ENCODE measurements around the gene CCDC8.

DNA sequence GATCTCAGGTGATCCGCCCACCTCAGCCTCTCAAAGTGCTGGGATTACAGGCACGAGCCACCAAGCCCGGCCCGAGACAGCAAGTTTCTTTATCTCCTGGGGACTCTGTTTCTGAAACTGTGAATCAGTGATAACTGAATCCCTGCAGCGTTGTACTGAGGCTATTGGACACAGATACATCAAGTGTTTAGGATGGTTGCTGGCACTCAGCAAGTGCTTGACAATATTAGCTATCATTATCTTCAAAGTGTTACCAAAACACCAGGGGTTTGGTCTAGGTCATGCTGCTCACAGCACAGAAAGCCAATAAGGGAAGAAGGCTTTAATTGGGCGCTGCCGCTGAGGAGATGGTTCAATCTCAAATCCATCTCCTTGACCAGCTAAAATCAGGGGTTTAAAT lies 35.9 kb upstream of the CCDC8 start:
- TF ChIP-seq, protein P1, sequence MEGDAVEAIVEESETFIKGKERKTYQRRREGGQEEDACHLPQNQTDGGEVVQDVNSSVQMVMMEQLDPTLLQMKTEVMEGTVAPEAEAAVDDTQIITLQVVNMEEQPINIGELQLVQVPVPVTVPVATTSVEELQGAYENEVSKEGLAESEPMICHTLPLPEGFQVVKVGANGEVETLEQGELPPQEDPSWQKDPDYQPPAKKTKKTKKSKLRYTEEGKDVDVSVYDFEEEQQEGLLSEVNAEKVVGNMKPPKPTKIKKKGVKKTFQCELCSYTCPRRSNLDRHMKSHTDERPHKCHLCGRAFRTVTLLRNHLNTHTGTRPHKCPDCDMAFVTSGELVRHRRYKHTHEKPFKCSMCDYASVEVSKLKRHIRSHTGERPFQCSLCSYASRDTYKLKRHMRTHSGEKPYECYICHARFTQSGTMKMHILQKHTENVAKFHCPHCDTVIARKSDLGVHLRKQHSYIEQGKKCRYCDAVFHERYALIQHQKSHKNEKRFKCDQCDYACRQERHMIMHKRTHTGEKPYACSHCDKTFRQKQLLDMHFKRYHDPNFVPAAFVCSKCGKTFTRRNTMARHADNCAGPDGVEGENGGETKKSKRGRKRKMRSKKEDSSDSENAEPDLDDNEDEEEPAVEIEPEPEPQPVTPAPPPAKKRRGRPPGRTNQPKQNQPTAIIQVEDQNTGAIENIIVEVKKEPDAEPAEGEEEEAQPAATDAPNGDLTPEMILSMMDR (IDR thresholded peaks at IDR 0.05) = no peak
- no peak for TF ChIP-seq EP300 (IDR thresholded peaks at IDR 0.05)

Data from tibial nerve (tissue), 4 donors.